WTC11 (cell line): ENCODE results near the gene CLDN3.

Source experiments
- CREB1 ChIP-seq: sonication (generic); formaldehyde crosslinking; IDR thresholded peaks from 2 replicates; pipeline ENCODE4 v1.8.0; 2023; ENCODE audit warnings: mild to moderate bottlenecking, missing genetic modification reagents
- CTCF ChIP-seq: fragments of 200-600 bp; IDR thresholded peaks from 2 replicates; pipeline ENCODE4 v1.8.0; 2022; ENCODE audit warnings: antibody characterized with exemption
- FOXJ3 ChIP-seq: sonication (generic); formaldehyde crosslinking; IDR thresholded peaks from 2 replicates; pipeline ENCODE4 v1.9.0; 2021; ENCODE audit warnings: missing genetic modification reagents, mild to moderate bottlenecking, borderline replicate concordance
- NR2C2 ChIP-seq: sonication (generic); formaldehyde crosslinking; IDR thresholded peaks from 2 replicates; pipeline ENCODE4 v1.8.0; 2022; ENCODE audit warnings: mild to moderate bottlenecking, missing genetic modification reagents
- SP1 ChIP-seq: sonication (generic); formaldehyde crosslinking; conservative IDR thresholded peaks from 2 replicates; pipeline ENCODE4 v1.8.1; 2022; ENCODE audit warnings: missing genetic modification reagents
- TEAD4 ChIP-seq: sonication (generic); formaldehyde crosslinking; IDR thresholded peaks from 2 replicates; pipeline ENCODE4 v1.8.0; 2022; ENCODE audit warnings: mild to moderate bottlenecking, missing genetic modification reagents

GRCh38 chr7:73738612-73739386 is 31.3 kb downstream of the CLDN3 start, which contains the start of gene ABHD11:
- no peak for TF ChIP-seq NR2C2 (CRISPR knock-in tag)
- TF ChIP-seq SP1 (CRISPR knock-in tag), result peak; percentile 97
- TF ChIP-seq TEAD4, result no peak
- no peak for TF ChIP-seq CTCF
- 0 out of 2 replicates have a peak, but pooled peaks have one; percentile 47 for TF ChIP-seq CREB1
- no peak for TF ChIP-seq FOXJ3 (CRISPR knock-in tag)
